Activated CD8-positive, alpha-beta memory T cell treated with anti-CD3 and anti-CD28 coated beads for 4 hours (primary cell): ENCODE results near the gene PRKN.

Experiments
- DNase-seq, 2 donors: peaks; one replicate each; pipeline ENCODE4 v3.0.0-alpha.2; 2020; ENCODE audit warnings: low read depth in 2 of 2

The PRKN gene

DNA sequence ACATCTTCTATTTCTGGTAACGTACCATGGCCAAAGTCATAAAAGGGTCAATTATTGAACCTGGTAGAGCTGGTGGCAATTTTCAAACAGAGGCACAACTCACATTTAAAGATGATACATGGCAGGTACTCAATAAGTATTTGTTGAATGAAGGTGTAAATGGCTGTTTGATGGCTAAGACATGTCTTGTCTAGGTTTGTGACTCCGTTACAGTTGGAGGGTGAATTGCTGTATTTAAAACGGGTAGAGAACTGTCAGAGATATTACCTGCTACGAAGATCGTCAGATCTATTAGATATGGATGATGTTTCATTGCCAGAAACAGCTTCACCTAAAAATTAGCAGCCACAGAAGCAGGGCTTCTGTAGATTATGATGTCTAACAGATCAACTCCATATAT is 601.9 kb downstream of the PRKN start:
- no peak for DNase-seq

DNA sequence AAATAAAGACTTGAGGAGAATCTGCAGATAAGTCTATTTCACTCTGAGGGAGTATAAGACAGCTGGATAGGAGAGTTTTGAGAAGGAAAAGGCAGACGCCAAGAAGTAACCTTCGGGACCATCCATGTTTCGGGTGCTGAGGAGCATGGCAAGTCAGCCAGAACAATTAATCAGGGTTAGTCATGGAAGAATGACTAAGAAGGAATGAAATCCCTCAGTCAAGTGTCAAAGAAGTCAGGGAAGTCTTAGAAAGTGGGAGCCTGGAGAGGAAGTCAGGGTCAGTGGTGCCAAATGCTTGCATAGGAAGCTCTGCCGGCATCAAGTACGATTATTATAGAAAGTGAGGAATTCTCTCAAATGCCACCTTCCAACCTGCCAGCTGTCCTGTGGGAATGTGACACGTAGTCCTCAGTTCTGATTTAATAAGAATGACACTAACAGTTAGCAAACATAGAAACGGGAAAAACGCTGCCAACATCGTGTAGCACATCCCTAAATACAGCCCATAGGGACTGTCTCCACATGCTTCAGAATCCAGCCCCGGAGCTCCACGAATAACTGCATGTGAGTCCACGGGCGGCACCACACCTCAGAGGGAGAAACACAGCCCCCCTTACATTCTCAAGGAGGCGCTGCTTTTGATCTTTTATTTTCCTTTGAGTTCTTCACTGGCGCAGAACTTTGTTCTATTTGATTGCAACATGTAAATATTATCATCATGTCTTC is 602.7 kb downstream of the PRKN start:
- DNase-seq = no peak

DNA sequence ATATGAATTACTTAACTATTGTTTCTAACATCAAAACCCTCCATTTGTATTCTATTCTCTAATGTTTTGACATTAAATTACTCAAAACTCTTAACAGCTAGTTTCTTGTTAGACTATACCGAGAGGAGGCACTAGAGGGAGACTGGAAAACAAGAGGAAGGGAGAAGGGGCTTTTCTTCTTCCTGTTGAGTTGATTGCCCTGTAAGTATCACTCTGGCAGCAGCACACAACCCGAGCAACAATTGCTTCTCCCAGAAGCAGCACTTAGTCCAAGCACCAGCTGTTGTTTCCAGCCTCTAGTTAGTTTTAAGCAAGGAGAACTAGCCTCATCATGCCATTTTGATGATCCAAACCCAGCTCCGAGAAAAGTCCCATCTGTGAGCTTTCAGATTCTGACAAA is 603.8 kb downstream of the PRKN start:
- DNase-seq = no peak

DNA sequence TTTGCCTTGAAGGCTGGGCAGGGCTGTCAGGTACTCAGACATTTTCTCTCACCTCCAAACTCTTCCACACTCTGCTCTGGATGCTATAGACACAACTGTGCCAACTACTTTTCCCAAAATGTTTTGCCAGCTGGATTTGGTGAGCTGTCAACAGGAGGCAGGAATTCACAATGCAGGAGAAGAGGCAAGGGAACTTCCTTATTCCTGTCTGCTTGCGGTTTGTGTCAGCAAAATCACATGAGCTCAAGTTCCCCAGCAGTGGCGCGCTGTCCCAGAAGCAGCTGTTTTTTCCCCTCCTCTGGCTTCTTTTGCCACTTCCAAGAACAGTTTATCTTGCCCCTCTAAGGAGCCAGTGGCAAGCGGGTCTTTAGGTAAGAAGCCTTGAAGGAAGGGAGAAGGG is 608.2 kb downstream of the PRKN start:
- DNase-seq = no peak

DNA sequence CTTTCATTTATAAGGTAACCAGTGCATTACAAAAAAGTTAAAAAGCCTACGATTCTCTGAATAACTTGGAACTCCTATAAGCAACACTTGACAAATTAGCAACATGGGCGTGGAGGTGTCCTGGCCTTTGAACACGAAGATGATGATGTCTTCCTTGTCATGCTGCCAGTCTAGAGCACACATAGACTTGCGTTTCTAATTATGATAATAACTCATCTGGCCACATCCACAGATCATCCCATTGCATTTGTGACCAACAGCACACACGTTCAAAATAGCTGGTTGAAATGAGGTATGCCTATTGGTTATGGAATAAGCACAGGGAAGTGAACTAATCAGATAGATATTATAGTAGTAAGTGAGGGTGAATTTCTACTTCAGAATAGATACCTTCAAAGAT is 608.9 kb downstream of the PRKN start:
- DNase-seq = no peak

DNA sequence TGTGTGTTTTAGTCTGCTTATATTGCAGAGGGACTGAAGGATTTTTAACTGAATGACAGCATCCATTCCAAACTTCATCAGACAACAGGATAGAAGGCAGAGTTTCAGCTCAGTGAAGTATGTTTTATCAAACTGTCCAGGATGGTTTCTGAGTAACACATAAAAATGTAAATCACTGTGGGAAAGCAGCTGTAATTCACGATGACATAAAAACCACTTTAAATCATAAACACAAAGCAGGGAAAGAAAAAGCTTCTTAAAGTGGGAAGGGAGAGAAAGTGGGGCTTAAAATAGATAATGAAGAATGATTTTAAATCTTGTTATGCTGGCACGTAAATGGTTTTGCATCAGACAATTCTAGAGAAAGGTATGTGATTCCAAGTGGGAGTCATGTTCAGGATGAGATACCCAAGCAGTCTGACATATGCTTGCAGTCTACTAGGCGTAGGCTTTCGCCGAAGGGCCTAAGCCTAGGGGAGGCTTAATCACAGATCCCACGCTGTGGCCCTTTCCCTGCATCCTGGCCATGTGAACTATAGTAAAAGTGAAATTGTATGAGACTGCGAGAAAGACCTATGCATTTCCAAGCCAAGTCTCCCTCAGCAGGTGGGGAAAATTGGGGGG is 610.6 kb downstream of the PRKN start:
- DNase-seq = no peak

DNA sequence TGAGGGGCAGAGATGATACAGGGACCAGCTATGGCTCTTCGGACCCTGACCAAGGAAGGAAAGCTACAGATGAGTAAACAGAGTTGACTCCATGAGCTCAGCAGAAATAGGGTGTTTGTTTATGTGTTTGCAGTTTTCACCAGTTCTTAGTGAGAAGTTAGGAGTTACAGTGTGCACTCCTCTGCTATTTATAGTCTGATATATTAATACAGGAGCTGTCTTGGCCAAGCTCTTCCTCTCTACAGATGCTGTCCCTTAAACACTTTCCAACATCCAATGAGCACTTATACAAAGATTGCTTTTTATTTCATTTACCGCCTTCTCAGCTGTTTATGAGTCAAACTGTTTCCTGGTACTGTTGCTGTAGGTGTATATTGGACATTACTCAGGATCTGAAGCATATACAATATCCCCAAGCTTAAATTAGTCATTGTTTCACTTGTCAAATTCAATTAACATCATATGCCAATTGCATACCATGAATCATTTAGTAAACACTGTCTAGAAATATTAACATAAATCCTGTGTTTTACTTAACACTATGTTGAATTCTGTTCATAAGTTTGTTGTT is 618.0 kb downstream of the PRKN start:
- DNase-seq = no peak

DNA sequence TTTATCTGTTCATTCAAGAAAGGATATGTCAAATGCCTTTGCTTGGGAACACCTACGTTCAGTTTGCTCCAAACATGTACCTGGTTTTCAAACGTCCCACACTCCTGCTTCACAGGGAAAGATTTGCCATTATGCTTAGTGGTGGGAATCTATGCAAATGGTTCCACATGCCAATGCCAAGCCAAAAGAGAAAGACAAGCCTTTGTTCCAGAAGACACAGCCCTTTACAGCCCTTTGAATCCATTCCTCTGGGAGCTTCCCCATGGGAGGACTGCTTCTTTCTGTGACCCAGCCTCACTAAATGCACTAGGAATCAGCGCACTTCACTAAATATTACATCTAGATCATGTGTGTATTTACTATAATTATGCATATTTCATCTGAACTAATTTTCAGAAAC is 619.5 kb downstream of the PRKN start:
- no peak for DNase-seq

DNA sequence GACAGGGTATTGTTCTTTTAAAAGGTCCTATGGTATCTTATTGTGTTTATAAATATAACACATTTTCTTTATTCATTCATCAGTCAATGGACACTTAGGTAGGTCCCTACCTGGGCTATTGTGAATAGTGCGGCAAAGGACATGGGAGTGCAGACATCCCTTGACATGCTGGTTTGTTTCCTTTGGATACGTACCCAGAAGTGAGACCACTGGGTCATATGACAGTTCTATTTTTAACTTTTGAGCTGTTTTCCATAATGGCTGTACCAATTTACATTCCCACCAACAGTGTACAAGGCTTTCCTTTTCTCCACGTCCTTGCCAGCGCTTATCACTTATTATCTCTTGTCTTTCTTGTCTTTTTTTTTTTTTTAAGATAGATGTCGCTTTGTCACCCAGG is 627.5 kb downstream of the PRKN start:
- no peak for DNase-seq

DNA sequence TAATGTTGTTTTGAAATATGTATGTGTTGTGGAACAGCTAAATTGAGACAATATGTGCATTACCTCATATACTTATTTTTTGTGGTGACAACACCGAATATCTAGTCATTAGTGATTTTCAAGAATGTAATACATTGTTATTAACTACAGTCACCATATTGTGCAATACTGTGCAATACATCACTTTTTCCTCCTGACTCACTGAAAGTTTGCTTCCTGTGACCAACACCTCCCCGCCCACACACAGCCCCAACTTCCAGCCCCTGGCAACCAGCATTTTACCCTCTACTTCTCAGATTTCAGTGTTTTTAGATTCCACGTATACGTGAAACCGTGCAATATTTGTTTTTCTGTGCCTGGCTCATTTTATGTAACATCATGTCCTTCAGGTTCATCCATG is 627.9 kb downstream of the PRKN start:
- no peak for DNase-seq

DNA sequence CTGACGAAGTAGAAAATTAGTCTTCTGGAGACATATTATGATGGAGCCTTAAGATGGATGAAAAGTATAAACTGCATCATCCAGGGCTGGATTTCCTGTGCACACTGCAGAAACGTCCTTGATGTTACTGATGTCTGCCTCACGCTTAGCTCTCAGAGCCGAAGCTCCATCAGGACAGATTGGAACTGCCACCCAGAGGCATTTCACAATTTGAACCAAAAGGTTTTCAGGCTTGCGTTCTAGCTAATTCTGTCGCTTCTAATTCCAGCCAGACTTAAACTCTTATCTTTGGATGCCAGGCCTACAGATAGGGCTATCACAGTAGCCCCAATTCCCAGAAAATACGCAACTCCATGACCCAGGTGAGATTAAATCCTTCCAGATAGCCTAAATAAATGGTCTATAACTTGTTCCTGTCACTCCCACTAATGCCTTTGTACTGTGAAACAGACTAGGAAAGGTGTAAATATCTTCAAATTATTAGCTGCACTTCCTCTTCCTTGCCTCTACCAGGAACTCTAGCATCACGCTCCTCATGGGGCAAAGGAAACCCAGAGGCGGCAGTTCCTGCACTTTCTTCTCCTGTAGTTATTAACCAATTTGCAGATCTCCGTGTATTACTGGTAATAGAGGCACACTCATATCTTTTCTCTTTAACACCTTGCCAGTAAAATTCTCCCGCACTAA is 634.6 kb downstream of the PRKN start:
- DNase-seq = no peak

DNA sequence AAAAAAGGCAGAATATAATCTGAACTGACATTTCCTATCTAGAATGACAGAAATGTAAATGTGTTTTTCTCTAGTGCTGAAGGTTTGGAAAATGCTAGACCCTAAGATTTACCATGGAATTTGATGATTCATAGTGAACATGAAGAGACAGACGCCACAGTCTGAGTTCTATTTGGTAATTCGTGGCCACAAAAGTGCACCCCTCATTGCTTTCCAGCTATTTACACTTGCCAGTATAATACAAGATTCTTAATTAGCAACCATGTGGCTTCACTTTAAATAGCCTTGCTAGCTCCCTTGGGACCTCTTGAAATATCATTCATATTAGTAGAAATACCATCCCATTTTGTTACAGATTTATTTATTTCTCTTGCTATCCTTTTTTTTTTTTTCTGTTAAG is 636.8 kb downstream of the PRKN start:
- no peak for DNase-seq

DNA sequence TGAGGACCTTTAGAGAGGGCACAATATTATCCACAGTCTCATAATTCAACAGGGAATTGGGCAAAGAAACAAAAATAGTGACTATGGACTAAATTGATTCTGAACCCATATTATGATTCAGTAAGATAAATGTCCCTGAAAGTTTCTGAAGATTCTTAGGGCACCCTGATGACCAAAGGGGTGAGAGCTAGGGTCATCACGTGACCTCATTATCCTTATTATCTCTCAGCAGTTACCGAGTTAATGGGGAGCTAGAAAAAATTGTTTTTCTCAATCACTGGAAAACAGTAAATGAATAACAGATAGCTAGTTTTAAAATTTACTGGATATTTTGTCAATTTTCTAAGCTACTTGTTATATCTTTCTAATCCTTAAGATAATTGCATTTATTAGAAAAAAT is 639.5 kb downstream of the PRKN start:
- no peak for DNase-seq

DNA sequence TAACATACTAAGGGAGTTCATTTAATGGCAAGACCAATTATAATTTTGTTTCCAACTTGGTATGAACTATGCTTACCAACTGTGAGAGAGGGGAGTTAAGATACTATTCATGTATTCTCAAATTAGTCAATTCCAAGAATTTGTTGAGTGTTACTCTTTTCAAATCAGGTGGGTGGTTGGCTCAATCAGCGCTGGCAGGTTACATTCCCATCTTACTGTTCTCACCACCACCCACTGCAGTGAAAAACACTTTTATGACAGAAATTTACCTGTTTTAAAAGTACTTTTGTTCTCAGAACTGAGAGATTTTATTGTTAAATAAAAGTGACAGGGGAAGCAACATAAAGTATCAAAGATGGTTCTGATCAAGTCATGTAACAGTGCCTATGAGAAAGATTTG is 642.0 kb downstream of the PRKN start:
- no peak for DNase-seq

DNA sequence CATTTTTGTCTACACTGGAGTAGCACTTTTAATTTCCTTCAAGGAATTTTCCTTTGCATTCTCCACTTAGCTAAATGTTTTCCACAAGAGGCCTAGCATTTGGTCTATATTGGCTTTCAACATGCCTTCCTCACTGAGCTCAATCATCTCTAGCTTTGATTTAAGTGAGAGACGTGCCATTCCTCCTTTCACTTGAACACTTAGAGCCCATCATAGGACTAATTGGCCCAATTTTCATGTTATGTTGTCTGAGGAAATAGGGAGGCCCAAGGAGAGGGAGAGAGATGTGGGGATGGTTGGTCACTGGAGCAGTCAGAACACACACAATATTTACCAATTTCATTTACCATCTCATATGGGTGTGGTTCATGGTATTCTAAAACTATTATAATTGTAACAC is 645.0 kb downstream of the PRKN start:
- DNase-seq = no peak

DNA sequence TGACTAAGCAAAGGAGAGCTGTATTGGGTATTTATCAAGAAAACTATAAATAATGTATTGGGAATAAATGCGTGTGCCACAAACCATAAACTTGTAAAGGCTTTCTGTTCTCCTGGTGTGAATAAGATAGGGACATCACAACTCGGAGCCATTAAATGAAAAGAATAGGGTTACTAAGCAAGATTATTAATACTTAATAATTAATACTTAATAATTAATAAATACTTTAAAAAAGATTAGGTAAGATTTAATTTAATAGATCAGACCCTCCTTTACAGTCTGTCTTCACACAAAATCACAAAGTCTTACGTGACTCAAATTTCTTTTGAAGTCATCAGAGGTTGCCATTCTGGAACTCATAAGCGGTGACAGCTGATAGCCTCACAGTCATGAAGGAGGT is 648.9 kb downstream of the PRKN start:
- DNase-seq = no peak

DNA sequence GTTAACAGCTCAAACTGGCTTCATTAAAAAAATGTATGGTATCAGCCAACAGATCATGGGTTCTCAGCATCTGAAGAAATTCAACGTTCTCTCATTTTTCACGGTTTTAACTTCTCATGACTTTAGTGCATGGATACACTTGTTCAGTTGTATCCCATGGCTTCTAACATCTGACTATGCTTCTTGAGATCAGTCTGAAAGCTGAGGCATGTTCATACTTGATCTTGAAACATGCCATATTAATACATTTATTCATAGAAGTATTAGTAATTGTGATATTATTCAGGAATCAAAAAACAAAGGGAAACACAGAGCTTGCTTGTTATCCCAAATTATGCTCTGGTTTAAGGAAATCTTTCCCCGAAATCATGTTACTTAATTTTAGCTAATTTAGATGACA is 649.4 kb downstream of the PRKN start:
- DNase-seq = no peak

DNA sequence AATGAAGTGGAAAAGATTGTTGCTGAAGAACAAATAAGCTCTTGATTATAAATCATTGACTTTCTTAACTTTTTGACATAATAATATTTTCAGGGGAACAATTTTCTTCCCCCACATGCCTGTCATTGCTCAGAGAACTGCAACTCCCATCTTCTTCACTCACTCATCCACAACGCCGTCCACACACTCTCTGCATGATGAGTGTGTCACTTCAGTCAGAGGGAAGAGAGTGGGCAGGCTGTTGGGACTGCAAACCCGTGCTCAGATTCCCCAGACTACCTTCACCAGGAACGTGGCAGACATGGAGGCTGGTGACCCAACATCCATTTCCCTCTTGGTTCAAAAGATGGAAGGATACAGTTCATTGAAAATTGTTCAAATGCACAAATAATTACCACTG is 650.8 kb downstream of the PRKN start:
- DNase-seq = no peak

DNA sequence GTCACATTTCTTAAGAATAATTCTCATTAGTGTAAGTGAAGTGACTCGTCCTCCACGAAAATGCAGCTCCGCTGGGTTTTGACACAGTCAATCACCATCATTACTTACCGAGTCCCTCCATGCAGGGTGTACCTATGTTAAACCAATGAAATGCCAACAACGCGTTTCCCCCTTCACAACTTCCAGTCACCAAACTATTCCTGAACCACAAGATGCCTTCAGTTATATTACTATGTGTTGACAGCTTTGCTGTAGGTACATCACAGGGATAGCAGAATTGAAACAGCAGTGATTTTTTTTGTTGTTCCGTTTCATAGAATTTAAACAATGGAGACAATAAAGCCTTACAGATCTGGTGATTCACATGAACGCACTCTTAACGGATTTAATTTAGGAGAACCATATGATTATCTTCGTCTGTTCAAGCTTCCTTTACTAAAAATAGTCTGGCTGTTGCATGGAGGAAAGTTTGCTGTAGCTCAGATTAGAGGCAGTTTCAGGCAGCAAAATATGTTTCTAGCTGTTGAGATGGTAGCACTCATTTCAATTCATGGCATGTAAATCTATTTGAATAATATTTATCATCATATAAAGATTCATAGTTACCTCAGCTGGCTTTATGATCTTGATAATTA is 652.8 kb downstream of the PRKN start:
- DNase-seq = no peak

DNA sequence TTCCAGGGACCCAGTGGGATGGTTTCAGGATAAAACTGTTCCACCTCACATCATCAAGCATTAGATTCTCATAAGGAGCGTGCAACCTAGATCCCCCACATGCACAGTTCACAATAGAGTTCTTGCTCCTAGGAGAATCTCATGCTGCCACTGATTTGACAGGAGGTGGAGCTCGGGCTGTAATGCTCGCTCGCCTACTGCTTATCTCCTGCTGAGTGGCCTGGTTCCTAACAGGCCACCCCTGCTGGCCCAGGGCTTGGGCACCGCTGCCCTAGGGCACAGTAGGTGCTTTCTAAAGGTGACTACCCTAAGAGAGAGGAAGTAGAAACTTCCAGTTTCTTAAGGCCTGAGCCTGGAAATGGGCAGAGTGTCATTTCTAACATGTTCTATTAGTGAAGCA is 656.9 kb downstream of the PRKN start:
- DNase-seq = no peak

DNA sequence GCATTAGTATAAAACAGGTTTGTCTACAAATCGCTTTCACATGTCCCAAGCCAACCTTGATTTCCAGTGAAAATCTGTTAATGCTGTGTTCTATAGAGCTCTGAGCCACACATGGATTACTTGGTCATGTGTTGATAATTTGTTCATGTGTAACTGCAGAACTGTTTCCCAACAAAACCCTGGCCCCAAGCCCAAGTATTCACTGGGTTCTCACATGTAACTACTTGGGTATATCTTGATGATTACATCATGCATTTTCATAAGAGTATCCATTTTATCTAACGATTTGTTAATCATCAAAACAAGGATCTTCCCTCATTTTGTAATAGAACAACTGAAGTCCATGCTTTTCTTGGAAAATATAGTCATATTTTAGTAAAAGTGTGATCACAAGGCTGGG is 657.6 kb downstream of the PRKN start:
- DNase-seq = no peak

DNA sequence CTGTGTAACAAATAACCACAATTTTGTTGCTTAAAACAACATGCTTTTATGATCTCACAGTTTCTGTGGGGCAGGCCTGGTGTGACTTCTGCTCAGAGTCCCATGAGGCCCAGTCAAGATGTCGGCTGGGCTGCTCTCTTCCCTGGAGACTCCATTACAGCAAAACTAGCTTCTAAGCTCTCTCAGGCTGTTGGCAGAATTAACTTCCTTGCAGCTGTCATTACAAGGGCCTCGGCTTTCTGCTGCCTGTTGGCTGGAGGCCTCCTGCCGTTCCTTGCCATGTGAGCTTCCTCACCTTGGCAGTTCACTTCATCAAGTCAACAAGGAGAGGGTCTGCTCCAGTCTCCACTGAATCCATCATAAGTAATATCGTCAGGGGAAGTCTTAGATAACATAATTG is 659.2 kb downstream of the PRKN start:
- no peak for DNase-seq

DNA sequence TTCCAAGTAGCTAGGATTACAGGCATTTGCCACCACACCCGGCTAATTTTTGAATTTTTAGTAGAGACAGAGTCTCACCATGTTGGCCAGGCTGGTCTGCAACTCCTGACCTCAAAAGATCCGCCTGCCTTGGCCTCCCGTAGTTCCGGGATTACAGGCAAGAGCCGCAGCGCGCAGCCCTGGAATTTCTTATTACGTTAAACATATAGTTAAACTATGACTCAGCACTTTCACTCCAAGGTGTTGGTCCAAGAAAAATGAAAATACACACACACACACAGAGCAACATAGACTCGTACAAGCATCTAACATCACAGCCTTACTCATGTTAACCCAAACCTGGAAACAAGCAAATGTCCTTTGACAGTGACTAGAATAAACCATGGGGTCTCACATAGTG is 663.9 kb downstream of the PRKN start:
- DNase-seq = no peak
